Measurements from ENCODE around the gene GTSE1.

Gene GTSE1

DNA sequence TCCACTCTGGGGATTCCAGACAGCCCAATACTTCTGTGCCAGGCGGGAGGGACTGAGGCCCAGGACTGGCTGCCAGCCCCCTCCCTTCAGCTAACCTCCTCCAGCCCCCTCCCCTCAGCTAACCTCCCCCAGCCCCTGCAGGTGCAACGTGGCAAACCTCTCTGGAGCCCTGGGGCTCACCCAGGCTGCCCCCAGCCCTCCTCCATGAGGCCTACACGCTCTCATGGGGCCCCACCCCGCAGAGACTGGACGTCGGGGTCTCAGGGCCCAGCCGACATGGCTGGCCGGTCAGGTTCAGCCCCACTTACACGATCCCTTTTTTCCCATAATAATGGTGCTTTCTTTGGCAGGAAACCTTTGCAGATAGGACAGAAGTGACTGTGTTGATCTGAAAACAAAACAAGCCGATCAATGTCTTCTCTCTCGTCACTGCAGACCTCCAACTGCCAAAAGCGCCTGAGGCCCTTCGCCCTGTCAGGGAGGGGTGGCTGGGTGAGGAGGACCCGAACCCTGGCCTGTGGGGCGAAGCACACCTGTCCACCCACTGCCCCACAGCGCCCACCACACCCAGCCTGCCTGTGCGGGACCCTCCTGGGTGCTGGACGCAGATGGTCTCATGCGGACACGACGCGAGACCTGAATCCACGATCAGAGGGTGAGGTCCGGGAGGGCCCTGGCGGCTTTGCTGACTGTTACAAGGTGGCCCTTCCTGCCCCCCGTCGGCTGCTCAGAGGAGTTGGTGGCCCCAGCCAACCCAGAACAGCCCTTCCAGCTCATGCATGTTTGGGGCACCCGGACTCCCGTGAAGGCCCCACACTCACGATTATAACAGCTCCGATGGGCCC, 72.4 kb downstream of the GTSE1 start:
- intact Hi-C loops (cut with DNase I), result no loop called here

DNA sequence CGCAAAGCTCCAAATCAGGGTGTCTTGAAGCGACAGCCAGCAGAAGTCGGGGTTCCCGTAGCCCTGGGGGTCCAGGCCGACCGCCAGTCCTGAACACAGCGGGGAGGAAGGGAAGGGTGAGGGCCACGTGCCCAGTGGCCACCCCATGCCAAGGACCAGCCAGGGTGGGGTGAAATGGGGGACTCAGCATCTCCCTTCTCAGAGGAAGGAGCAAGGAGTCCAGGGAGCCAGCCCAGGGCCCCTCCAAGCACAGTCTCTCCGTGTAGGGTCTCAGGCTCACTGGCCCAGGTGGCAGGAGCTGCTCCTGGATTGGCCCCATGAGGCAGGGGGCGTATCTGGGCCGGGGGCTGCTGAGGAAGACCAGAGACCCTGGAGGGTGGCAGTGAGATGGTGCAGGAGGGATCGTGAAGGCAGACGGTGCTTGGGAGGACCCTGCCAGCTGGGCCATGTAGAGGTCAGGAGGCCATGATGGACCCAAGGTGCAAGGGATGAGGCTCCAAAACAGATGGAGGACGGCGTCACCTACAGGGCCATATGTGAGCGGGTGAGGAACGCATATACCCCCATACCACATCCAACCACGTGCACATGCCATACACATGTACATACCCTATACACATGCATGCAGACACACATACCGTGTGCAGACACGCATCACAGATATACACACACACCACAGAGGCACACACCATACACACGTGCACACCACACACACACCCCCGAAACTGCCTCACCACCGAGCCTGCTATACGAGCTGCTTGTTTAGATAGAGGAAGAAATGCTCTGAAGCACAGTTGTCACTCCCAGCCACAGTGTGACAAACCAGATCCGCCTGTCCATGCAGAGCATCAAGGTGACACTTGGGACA, 73.3 kb downstream of the GTSE1 start:
- DNase-seq, result no peak
- intact Hi-C loops (cut with DNase I), result loop anchor here (10.0 kb wide), 1 partner anchor 75 kb away; no protein-coding TSS in a partner anchor

More for the DNA sequence above, 72.4 kb downstream of the GTSE1 start:
- no peak for DNase-seq

GRCh38 chr22:46370584-46371291, 74.1 kb downstream of the GTSE1 start:
- no peak for DNase-seq
- intact Hi-C loops (cut with DNase I), result loop anchor here (10.0 kb wide), 1 partner anchor 74 kb away; no protein-coding TSS in a partner anchor

DNA sequence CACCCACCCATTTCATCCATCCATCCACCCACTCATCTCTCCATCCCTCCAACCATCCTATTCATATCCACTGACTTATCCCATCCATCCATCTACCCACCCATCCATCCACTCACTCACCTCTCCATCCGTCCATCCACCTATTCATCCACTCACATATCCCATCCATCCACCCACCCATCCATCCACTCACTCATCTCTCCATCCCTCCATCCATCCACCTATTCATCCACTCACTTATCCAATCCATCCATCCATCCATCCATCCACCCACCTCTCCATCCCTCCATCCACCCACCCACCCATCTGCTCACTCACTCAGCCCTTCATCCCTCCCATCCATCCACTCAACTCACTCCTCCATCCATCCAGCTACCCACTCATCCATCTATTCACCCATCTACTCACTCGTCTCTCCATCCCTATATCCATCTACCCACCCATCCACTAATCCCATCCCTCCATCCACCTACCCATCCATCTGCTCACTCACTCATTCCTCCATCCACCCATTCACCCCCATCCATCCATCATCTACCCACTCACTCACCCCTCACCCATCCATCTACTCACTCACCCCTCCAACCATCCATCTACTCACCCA, 75.1 kb downstream of the GTSE1 start:
- intact Hi-C loops (cut with DNase I), result loop anchor here (10.0 kb wide), 1 partner anchor 73 kb away; no protein-coding TSS in a partner anchor
- DNase-seq, result no peak

GRCh38 chr22:46372686-46373085, 76.0 kb downstream of the GTSE1 start:
- no peak for DNase-seq
- intact Hi-C loops (cut with DNase I), result loop anchor here (10.0 kb wide), 1 partner anchor 72 kb away; no protein-coding TSS in a partner anchor

DNA sequence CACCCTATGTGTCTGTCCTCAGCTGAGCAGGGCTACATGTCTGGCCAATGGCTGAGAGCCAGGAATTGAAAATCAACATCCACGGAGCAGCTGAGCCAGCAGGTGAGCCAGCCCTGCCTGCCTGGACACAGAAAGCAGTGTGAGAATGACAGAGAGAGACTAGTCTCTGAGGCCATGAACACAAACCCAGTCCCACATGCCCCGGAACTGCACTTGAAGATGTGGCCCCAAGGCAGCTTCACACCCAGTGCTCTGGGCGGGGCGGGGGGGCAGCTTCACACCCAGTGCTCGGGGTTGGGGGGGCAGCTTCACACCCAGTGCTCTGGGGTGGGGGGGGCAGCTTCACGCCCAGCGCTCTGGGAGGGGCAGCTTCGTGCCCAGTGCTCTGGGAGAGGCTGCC, 76.5 kb downstream of the GTSE1 start:
- intact Hi-C loops (cut with DNase I), result loop anchor here (10.0 kb wide), 1 partner anchor 72 kb away; no protein-coding TSS in a partner anchor
- no peak for DNase-seq

DNA sequence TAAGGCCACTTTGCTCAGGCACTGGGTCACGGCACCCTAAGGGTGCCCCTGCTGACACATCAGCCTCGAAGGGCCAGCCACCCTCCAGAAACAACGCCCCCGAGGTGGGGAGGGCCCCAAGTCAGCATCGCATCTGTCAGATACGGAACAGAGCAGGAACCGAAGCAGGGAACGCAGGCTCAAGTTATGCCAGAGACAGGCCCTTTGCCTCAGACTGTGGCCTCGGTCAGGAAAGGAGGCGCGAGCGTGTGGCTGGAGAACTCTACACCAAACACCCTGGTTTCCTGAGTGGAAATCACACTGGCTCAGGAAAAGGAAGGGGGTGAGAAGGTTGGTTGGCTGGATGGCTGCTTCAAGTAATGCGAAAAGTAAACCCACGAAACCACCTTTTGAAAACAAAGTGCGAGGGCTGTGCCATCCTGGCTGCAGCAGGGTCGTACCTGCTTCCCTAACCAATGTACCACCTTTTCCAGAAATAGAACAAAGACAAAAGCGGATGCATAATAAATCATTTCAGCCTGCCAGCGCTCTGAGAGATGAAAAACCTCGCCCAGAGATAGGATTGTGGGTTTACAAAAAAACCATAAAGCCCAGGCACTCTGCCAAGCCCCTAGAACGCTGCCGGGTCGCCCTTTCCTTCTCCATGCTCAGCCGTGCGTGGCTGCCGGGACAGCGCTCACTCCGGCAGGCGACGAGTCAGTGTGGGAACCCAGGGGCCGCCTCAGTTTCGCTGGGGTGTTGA, 77.4 kb downstream of the GTSE1 start:
- intact Hi-C loops (cut with DNase I), result loop anchor here (10.0 kb wide), 1 partner anchor 71 kb away; no protein-coding TSS in a partner anchor
- DNase-seq, result no peak

DNA sequence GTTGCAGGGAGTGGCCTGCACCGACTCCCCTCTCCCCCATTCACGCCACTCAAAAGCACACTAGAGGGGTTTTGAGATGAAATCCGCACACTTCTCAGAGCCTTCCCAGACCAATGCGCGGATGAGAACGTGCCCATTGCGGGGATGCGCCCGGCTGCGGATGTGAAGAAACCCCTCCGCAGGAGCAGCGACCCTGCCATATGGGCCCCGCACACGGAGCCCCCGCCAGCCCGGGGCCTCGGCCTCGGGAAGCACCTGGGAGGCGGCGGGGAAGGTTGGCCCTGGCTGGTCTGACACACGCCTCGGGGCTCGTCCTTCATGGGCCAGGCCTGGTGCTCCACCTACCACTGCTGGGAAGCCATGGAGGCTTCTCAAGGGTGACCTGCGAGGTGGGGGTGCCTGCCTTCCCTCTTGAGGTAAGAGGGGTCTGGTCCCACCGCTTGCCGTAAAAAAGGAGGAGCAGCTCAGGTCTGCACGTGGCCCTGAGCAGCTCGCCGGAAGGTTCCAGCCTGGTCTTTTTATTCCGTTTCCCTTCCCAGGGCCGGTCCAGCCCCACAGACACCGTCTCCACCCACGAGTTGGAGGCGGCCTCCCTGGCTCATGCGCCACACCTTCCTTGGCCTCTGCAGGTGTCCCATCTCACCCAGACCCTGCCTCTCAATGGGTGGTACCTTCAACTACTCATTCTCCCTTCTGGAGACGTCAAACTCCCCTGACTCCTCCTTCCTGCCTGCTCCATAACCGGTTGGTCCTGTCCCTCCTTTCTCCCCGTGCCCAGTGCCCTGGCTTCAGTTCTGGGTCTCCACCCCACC, 78.2 kb downstream of the GTSE1 start:
- intact Hi-C loops (cut with DNase I), result loop anchor here (10.0 kb wide), 1 partner anchor 70 kb away; no protein-coding TSS in a partner anchor
- no peak for DNase-seq

DNA sequence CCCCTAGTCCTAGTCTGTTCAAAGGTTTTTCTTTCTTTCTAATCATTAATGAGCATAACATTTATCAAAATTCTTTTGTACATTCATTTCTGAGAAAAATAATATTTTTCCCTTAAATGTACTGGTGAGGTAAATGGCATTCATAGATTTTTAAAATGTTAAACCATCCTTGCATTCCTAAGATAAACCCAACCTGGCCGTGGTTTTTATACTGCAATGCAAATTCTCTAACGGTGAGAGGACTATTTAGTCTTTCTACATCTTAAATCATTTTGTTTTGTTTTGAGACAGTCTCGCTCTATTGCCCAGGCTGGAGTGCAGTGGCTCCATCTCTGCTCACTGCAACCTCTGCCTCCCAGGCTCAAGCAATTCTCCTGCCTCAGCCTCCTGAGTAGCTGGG, 79.4 kb downstream of the GTSE1 start:
- intact Hi-C loops (cut with DNase I), result loop anchor here (10.0 kb wide), 1 partner anchor 69 kb away; no protein-coding TSS in a partner anchor
- DNase-seq, result no peak

- no peak for DNase-seq
- intact Hi-C loops (cut with DNase I), result loop anchor here (10.0 kb wide), 1 partner anchor 68 kb away; no protein-coding TSS in a partner anchor
Observed at GRCh38 chr22:46376908-46377524, 80.3 kb downstream of the GTSE1 start.

- DNase-seq, result no peak
- intact Hi-C loops (cut with DNase I), result loop anchor here (10.0 kb wide), 1 partner anchor 67 kb away; no protein-coding TSS in a partner anchor
Observed at GRCh38 chr22:46377525-46378425, 81.1 kb downstream of the GTSE1 start.

GRCh38 chr22:46378426-46379065, 81.9 kb downstream of the GTSE1 start:
- no peak for DNase-seq
- intact Hi-C loops (cut with DNase I), result loop anchor here (10.0 kb wide), 1 partner anchor 66 kb away; no protein-coding TSS in a partner anchor

DNA sequence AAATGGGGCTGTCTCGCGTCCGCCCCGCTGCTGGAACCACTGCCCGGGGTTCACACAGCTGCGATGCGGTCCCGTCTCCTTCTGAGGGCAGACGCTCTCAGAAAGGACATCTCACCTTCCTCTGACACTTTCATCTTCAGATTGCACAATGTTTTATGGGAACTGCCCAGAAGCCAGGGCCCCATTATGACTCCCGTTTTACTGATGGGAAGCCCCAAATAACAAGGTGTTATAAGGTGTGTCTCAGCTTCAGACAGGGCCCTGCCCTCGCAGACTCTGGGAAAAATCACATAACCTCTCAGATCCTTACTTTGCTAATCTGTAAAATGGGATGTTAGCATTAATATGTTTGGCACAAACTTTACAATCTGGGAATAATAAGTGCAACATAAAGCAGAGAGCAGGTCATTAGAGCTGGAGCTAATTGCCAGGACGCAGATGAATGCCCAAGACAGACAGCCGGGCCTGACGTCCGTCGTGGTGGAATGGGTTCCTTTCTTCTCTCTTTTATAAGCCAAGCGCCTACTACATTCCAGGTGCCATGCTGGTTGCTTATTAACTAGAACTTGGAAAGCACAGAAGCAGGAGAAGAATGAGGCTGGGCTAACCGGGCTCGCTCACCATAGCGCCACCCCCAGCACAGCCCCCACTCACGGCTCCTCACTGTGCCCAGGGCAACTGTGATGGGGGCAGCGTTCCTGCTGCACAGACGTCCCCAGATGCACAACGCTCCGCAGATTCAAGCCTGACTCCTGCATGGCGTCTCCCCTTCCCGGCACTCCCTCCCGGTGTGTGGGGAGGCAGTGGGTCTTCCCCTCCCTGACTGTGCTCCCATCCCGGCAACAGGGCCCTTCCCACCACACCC, 82.6 kb downstream of the GTSE1 start:
- no peak for DNase-seq
- intact Hi-C loops (cut with DNase I), result loop anchor here (10.0 kb wide), 1 partner anchor 66 kb away; no protein-coding TSS in a partner anchor

- DNase-seq, result no peak
Observed at GRCh38 chr22:46380069-46380468, 83.4 kb downstream of the GTSE1 start.

More at GRCh38 chr22:46380069-46380468, 83.4 kb downstream of the GTSE1 start:
- intact Hi-C loops (cut with DNase I), result no loop called here

Data from head of caudate nucleus (tissue), 42 donors.